HPDE6-E6E7 (cell line): Measurements from ENCODE around the gene CSTPP1.
"Not testable (repeated sequence)": the region's sequence is repeated elsewhere in the genome, so short reads cannot be mapped to it uniquely, and the experiment has no call there.

Source experiments
- DNase-seq: peaks from one replicate; pipeline ENCODE4 v3.0.0; 2011; ENCODE audit warnings: missing footprints; ENCODE audit errors: extremely low spot score

CSTPP1 gene

DNA sequence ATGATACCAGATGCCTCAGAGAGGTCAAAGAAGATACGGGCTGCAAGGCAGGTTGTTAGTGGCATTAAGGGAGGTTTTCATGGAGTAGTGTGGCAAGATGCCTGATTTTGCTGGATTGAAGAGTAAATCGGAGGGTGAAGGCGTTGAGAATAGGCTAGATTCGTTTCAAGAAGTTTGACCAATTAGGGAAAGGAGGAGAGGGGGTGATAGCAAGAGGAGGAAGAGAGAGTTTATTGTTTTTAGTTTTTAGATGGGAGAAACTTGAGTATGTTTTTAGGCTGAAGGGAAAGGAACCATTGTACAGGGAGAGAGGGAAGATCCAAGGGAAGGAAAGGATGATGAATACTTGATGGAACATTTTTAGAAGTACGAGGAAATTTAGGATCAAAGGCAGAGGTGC lies 16.5 kb downstream of the CSTPP1 start:
- no peak for DNase-seq

- no peak for DNase-seq
Observed at GRCh38 chr11:46958777-46959176, 22.2 kb downstream of the CSTPP1 start.

GRCh38 chr11:46961041-46961440 lies 24.5 kb downstream of the CSTPP1 start:
- no peak for DNase-seq

DNA sequence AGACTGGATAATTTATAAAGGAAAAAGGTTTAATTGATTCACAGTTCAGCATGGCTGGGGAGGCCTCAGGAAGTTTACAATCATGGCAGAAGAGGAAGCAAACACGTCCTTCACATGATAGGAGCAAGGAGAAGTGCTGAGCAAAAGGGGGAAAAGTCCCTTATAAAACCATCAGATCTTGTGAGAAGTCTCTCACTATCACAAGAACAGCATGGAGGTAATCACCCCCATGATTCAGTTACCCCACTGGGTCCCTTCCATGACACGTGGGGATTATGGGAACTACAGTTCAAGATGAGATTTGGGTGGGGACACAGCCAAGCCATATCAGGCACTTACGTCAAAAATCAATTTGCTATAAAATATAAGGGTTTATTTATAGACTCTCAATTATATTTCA lies 25.3 kb downstream of the CSTPP1 start:
- not testable (repeated sequence) for DNase-seq

- DNase-seq = no peak
Observed at GRCh38 chr11:46963844-46964243, 27.3 kb downstream of the CSTPP1 start.

GRCh38 chr11:46966773-46967172 lies 30.2 kb downstream of the CSTPP1 start:
- DNase-seq = no peak

DNA sequence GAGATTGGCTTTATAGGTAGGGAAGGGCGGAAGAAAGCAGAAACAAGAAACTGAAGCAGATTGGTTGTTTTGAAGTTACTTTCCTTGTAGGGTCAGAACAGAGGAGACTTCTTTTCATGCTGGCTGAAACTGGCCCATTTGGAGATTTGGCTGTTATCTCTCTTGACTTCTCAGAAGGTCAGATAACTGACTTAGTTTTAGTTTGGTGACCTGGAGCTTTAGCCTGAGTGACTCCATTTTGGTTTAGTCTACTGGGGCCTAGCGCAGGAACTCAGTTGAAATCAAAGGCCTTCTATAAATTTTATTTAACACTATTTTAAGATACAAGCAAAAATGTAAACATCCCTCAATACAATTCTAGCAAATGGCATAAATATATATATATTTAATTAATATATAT lies 31.4 kb downstream of the CSTPP1 start:
- DNase-seq = no peak

GRCh38 chr11:46969379-46969778 lies 32.8 kb downstream of the CSTPP1 start:
- no peak for DNase-seq

- DNase-seq = no peak
Observed at GRCh38 chr11:46970913-46971625, 34.5 kb downstream of the CSTPP1 start.

GRCh38 chr11:46972343-46972742 lies 35.8 kb downstream of the CSTPP1 start:
- no peak for DNase-seq

DNA sequence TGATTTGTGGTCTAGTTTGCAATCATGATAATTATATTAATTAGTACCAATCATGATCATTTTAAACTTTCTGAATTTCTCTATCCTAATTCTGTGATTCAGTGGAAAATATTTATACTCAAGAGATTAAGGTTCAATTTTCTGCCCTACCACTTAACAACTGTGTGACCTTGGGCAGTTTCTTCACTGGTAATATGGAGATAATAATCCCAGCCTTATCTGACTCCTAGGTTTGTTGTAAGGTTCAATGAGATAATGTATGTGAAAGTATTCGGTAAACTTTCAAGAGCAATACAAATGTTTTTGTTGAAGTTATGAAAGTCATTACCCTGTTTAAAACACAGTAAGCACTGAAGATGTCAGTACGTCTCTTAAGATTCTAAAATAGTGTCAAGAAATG lies 36.3 kb downstream of the CSTPP1 start:
- DNase-seq = no peak

GRCh38 chr11:46976182-46976854 lies 39.8 kb downstream of the CSTPP1 start:
- no peak for DNase-seq

DNA sequence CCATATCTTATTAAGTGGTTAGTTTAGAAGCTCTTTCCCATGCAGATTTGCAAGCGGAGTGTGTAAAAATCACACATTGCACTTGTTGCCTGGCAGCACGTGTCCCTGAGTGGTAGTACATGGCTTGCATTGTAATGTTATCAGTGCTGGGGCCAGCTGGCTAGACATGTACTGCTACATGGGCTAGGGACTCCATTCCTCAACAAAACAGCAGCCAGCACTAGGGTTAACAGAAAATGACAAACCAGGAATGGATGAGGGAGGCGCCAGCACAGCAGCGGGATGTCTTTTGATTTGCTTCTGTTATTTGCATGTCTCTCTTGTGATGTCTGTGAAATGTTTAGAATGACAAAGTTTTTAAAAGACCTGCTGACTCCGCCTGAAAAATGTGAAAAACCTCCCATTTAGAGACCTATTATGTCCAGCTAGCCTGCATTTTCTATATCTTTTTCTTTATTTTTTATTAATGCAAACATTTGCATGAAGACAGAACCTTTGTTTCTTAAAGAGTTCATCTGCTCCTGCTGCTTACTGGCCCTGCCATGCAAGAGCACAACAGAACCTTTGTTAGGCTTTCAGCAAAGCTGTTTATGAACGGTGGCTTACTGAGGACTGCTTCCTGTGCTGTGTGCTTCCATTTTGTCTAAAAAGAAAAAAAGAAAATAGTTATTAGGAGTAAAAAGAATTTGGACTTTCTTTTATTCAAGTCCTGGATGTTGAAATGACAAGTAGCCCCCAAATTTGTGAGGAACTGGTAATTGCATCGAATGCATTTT lies 40.7 kb downstream of the CSTPP1 start:
- no peak for DNase-seq

DNA sequence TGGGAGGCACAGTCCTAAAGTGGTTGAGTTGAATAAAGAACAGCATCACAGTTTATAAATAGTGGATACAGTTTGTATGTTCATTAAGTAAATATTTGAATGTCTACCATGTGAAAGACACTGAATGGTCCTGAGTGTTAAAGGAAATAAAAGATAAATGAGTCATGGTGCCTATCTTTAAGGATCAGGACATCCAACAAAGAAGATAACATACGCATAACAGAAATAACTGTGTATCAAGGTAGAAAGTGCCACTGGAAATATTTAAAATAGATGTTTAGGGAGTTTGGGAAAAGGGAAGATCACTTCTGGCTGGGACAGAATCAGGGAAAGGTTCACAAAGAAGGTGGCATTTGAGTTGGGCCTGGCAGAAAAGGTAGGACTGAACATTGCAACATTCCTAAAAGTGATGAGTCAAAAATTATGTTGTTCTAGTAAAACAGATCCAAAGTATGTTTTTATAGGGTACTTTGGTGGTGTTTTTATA lies 41.5 kb downstream of the CSTPP1 start:
- DNase-seq = no peak

GRCh38 chr11:46979358-46979757 lies 42.8 kb downstream of the CSTPP1 start:
- DNase-seq = no peak

GRCh38 chr11:46981436-46981835 lies 44.9 kb downstream of the CSTPP1 start:
- DNase-seq = no peak

- DNase-seq = no peak
Observed at GRCh38 chr11:46982797-46983452, 46.4 kb downstream of the CSTPP1 start.

- DNase-seq = no peak
Observed at GRCh38 chr11:46983598-46983997, 47.0 kb downstream of the CSTPP1 start.

DNA sequence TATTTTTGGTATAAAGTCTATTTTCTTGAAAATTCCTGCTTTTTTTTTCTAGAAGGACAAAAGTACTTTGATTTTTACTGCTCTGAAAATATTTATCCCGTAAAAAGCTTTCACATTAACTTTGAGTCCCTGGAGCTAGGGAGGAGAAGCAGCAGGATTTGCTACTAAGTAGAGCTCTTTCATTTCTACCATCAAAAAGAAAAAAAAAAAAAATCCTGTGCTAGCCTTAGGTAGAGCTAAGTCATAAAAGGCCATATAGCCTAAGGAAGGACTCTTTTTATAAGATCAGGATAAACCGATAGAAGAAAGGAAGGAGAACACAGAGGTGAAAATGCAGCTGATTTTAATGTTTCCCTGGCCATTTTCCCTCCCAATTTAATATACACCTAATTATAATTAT lies 48.0 kb downstream of the CSTPP1 start:
- DNase-seq = no peak

DNA sequence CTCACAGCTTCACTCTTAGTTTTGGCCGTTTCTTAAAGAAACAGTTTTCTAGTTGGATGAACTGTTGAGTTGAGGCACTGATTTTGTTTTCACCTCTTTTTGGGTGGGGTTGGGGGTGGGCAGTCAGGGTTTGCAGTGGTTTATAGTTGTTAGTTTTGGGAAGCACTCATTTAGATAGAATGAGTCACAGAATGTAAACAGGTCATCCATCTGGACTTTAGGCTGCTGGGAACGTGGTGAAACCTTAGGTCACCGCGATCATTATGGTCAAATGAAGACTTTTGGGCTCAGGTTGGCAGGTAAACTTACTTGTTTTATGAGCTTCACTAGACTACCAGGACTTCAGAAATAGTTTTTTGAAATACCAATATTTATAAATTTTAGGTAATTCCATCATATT lies 48.4 kb downstream of the CSTPP1 start:
- no peak for DNase-seq

GRCh38 chr11:46987183-46987582 lies 50.6 kb downstream of the CSTPP1 start:
- no peak for DNase-seq
